OCI-LY1 (cell line): ENCODE data around the gene TPCN2.

Experiments
- H2AFZ ChIP-seq: fragments of 200-600 bp; sonication (generic), shearing (Covaris generic); 2 replicates; pipeline ENCODE4 v1.6.0; 2014; ENCODE audit warnings: antibody characterized with exemption, mild to moderate bottlenecking, low read length
- H3F3A ChIP-seq: fragments of 200-600 bp; sonication (generic), shearing (Covaris generic); 2 replicates; pipeline ENCODE4 v1.6.0; 2014; ENCODE audit warnings: mild to moderate bottlenecking, antibody characterized with exemption, low read length, moderate library complexity; ENCODE audit not compliant: insufficient read depth
- H3K27ac ChIP-seq: fragments of 200-600 bp; sonication (generic); 2 replicates; pipeline ENCODE4 v1.5.1; 2014; ENCODE audit warnings: low read length, mixed run types, mild to moderate bottlenecking, low read depth; ENCODE audit not compliant: poor library complexity, severe bottlenecking
- H3K27me3 ChIP-seq: fragments of 200-600 bp; sonication (generic); 2 replicates; pipeline ENCODE4 v1.6.0; 2014; ENCODE audit warnings: antibody characterized with exemption, mild to moderate bottlenecking, low read length, moderate library complexity; ENCODE audit not compliant: insufficient read depth
- H3K36me3 ChIP-seq: fragments of 200-600 bp; sonication (generic); 2 replicates; pipeline ENCODE4 v1.6.1; 2014; ENCODE audit warnings: mild to moderate bottlenecking, antibody characterized with exemption, low read length, moderate library complexity, mixed read lengths; ENCODE audit not compliant: insufficient read depth
- H3K4me1 ChIP-seq: fragments of 200-600 bp; sonication (generic); 2 replicates; pipeline ENCODE4 v1.5.1; 2014; ENCODE audit warnings: mild to moderate bottlenecking, low read length, moderate library complexity; ENCODE audit not compliant: insufficient read depth, severe bottlenecking
- H3K4me2 ChIP-seq: fragments of 200-600 bp; sonication (generic), shearing (Covaris generic); 2 replicates; pipeline ENCODE4 v1.6.1; 2014; ENCODE audit warnings: low read length
- H3K4me3 ChIP-seq: fragments of 200-600 bp; sonication (generic); 2 replicates; pipeline ENCODE4 v1.5.1; 2014; ENCODE audit warnings: low read length, low read depth, mild to moderate bottlenecking, mixed read lengths; ENCODE audit not compliant: poor library complexity, severe bottlenecking
- H3K79me2 ChIP-seq: fragments of 200-600 bp; shearing (Covaris generic); 2 replicates; pipeline ENCODE4 v1.6.1; 2016; ENCODE audit warnings: mixed run types, low read length, mixed read lengths; ENCODE audit not compliant: insufficient read depth
- H3K9ac ChIP-seq: fragments of 200-600 bp; sonication (generic), shearing (Covaris generic); 2 replicates; pipeline ENCODE4 v1.6.1; 2014; ENCODE audit warnings: mild to moderate bottlenecking, low read length, mixed read lengths
- H3K9me2 ChIP-seq: fragments of 200-600 bp; sonication (generic), shearing (Covaris generic); 2 replicates; pipeline ENCODE4 v1.6.1; 2014; ENCODE audit warnings: low read depth, mild to moderate bottlenecking, low read length, mixed read lengths
- H3K9me3 ChIP-seq: fragments of 200-600 bp; shearing (Covaris generic); 2 replicates; pipeline ENCODE4 v1.6.1; 2014; ENCODE audit warnings: low read length, mixed read lengths
- H4K20me1 ChIP-seq: fragments of 200-600 bp; sonication (generic), shearing (Covaris generic); 2 replicates; pipeline ENCODE4 v1.6.0; 2016; ENCODE audit warnings: mild to moderate bottlenecking, low read length; ENCODE audit not compliant: insufficient read depth
- EZH2 ChIP-seq: fragments of 200-600 bp; sonication (generic), shearing (Covaris generic); IDR thresholded peaks from 2 replicates; pipeline ENCODE4 v1.8.0; 2017; ENCODE audit warnings: borderline replicate concordance, mixed run types, mild to moderate bottlenecking, antibody characterized with exemption, low read length, moderate library complexity, mixed read lengths
- TF ChIP-seq, protein P1 (sequence below): fragments of 200-600 bp; sonication (generic), shearing (Covaris generic); IDR thresholded peaks from 2 replicates; pipeline ENCODE4 v1.5.1; 2017; ENCODE audit warnings: mild to moderate bottlenecking, antibody characterized with exemption, low read length, moderate library complexity, mixed read lengths

TPCN2 gene

DNA sequence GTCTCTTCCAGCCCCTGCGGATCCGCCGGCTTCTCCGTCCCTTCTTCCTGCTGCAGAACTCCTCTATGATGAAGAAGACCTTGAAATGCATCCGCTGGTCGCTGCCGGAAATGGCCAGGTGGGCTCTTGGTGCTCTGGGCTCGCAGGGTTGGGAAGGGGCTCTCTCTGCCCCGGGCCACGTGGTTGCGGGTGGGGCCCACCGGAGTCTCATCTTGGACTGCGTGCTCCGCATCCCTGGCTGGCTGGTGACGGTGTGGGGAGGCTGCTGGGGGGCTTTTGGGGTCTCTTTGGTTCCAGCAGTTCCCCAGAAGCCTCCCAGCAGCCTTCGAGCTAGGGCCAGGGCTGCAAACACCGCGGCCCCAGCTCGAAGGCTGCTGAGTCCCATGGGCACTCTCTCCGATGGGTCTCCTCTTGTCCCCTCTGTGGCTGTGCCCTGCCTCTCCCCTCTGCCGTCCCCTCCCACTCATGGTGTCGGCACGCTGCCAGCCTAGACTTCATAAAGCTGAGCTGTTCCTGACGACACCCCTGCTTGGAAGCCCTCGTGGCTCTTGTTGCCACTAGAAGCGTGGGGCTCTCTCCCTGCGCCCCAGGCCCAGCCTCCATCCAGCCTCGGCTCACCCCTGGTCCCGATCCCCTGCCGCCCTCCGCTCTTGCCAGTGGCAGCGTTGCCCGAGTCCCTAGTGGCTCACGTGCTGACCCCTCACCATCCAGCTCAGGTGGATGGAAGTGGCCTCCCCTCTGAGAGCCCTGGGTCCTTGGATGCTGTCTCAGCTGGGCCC is 14.3 kb downstream of the TPCN2 start:
- Histone ChIP-seq H3K27me3 (no peaks in the 10 kb centered on the region), H3K27ac (no peak overlapping the region), H3F3A (no peaks in the 10 kb centered on the region), H3K4me3 (no peak overlapping the region), H3K4me2 (no peak overlapping the region), H3K4me1 (no peaks in the 10 kb centered on the region), H3K9ac (no peak overlapping the region), H2AFZ (no peak overlapping the region), H3K9me3 (no peaks in the 10 kb centered on the region), H3K9me2 (no peaks in the 10 kb centered on the region), H4K20me1 (no peaks in the 10 kb centered on the region), H3K79me2 (no peaks in the 10 kb centered on the region), H3K36me3 (no peaks in the 10 kb centered on the region)
- TF ChIP-seq, protein P1, sequence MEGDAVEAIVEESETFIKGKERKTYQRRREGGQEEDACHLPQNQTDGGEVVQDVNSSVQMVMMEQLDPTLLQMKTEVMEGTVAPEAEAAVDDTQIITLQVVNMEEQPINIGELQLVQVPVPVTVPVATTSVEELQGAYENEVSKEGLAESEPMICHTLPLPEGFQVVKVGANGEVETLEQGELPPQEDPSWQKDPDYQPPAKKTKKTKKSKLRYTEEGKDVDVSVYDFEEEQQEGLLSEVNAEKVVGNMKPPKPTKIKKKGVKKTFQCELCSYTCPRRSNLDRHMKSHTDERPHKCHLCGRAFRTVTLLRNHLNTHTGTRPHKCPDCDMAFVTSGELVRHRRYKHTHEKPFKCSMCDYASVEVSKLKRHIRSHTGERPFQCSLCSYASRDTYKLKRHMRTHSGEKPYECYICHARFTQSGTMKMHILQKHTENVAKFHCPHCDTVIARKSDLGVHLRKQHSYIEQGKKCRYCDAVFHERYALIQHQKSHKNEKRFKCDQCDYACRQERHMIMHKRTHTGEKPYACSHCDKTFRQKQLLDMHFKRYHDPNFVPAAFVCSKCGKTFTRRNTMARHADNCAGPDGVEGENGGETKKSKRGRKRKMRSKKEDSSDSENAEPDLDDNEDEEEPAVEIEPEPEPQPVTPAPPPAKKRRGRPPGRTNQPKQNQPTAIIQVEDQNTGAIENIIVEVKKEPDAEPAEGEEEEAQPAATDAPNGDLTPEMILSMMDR = no peak
- no peak for TF ChIP-seq EZH2

DNA sequence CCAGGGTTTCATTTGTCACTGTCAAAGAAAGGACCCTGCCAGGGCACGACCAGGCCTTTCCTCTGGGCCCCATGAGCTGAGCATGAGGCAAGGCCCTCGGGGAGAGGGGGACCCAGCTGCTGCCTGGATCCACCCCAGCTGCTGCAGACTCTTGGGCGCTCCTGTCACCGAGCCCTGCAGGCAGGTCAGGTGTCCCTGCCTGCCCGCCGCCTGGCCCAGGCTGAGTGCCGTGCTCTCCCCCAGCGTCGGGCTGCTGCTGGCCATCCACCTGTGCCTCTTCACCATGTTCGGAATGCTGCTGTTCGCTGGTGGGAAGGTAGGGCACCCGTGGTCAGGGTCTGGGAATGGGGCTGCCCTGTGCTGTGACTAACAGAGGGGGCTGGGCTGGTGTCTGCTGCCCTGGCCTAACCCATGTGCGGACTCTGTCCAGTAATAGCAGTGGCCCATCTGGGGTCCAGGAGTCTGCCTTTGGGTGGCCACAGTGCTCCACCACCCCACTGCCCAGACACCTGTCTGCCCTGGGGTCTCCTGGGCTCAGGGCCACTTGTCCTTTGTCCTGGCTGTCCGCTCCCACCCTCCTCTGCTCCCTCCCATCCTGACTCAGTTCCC is 15.0 kb downstream of the TPCN2 start:
- Histone ChIP-seq H3K36me3 (no peaks in the 10 kb centered on the region), H3K79me2 (no peaks in the 10 kb centered on the region), H3K4me2 (no peak overlapping the region), H3K9ac (no peak overlapping the region), H3K4me3 (no peak overlapping the region), H3K27me3 (no peaks in the 10 kb centered on the region), H3F3A (no peaks in the 10 kb centered on the region), H4K20me1 (no peaks in the 10 kb centered on the region), H3K9me2 (no peaks in the 10 kb centered on the region), H3K4me1 (no peaks in the 10 kb centered on the region), H3K9me3 (no peaks in the 10 kb centered on the region), H3K27ac (no peak overlapping the region), H2AFZ (no peak overlapping the region)
- TF ChIP-seq EZH2 = no peak
- TF ChIP-seq, protein P1 = no peak

DNA sequence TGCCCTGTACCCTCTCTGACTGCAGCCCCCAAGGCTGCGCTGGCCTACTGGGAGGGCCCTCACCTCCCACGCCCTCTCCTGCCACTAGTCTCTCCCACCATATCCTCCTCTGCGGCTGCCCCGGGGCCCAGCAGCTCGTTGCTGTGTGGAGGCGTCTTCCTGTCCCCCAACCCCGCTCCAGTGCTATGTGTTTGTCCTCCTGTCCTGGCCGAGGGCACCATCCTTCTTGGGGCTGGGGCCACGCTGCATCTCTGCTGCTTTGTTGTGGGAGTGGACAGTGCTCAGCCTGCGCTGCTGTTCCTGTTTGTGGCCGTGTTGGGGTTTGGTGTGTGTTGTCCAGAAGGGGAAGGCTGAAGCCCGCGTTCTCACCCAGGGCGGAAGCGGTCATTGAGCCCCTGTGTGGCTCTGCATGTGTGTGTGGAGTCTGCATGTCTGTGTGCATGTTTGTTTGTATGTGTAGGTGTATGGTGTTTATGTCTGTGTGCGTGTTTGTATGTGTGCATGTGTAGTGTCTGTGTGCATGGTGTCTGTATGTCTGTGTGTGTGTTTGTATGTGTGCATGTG is 15.7 kb downstream of the TPCN2 start:
- Histone ChIP-seq H3K9me2 (no peaks in the 10 kb centered on the region), H3K4me2 (no peak overlapping the region), H3K27me3 (no peaks in the 10 kb centered on the region), H3K9ac (no peak overlapping the region), H3K9me3 (no peaks in the 10 kb centered on the region), H3K4me3 (no peak overlapping the region), H4K20me1 (no peaks in the 10 kb centered on the region), H2AFZ (no peak overlapping the region), H3K36me3 (no peaks in the 10 kb centered on the region), H3K27ac (no peak overlapping the region), H3K79me2 (no peaks in the 10 kb centered on the region), H3F3A (no peaks in the 10 kb centered on the region), H3K4me1 (no peaks in the 10 kb centered on the region)
- no peak for TF ChIP-seq EZH2
- TF ChIP-seq, protein P1 = no peak
